ENCODE data around the gene TRO. TPM values are rescaled to one million over a fixed set of nuclear protein-coding genes. Genes with fewer than 3 reads are reported as not detected.

TRO gene
- 0.56 to 1.2 TPM (median 0.70 TPM) in 5 replicates for total RNA-seq (2022; extraction: Qiagen RNA extraction; ENCODE audit: low read depth)

GRCh38 chrX:54920610-54921426 lies at the start of gene TRO:
Gene TRO, plus strand, starts transcription at chrX:54920824. Its CDS starts 1,423 bp downstream, at chrX:54922247.

Other genes with a start within 250 kb of the TRO start
- 0.02 TPM in 1 of 5 replicates, not detected in the others for gene ITIH6, start 122.6 kb upstream of the TRO start, total RNA-seq (2022; extraction: Qiagen RNA extraction; ENCODE audit: low read depth)
- gene MAGED2, start 113.1 kb upstream of the TRO start, total RNA-seq (2022; extraction: Qiagen RNA extraction; ENCODE audit: low read depth) = 75.6 to 88.7 TPM (median 82.8 TPM) in 5 replicates
- gene PFKFB1, start 73.4 kb downstream of the TRO start, total RNA-seq (2022; extraction: Qiagen RNA extraction; ENCODE audit: low read depth) = 0.16 TPM in 1 of 5 replicates, not detected in the others
- 24.9 to 32.3 TPM (median 30.8 TPM) in 5 replicates for gene APEX2, start 79.5 kb downstream of the TRO start, total RNA-seq (2022; extraction: Qiagen RNA extraction; ENCODE audit: low read depth)
- gene ALAS2, start 110.2 kb downstream of the TRO start, total RNA-seq (2022; extraction: Qiagen RNA extraction; ENCODE audit: low read depth) = not detected in 5 replicates
- gene PAGE2B, start 154.2 kb downstream of the TRO start, total RNA-seq (2022; extraction: Qiagen RNA extraction; ENCODE audit: low read depth) = not detected in 5 replicates
- gene PAGE2, start 168.2 kb downstream of the TRO start, total RNA-seq (2022; extraction: Qiagen RNA extraction; ENCODE audit: low read depth) = not detected in 5 replicates